ENCODE data around the gene STAG1. TPM values are rescaled to one million over a fixed set of nuclear protein-coding genes. Genes with fewer than 3 reads are reported as not detected.
"Not testable (repeated sequence)": the region's sequence is repeated elsewhere in the genome, so short reads cannot be mapped to it uniquely, and the experiment has no call there.

Gene STAG1
- total RNA-seq, 1 donor from 2014 or later, result 22.3 TPM

DNA sequence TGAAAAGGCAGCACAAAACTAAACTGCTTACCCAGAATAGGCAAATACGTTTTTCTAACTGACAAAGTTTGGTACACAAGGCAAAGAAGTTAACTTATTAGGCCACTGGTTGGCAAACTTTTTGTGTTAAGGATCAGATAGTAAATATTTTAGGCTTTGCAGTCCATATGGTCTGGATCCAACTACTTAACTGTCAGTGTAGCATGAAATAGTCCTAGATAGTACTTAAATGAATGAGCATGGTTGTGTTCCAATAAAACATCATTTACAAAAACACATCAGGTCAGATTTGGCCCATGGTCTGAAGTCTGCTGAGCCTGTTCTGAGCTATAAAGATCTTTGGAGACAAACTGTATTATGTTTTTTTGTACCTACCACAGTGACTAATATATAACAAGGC lies 365.1 kb downstream of the STAG1 start:
- ATAC-seq (no peak), DNase-seq (no peak)
- intact Hi-C loops (cut with micrococcal nuclease), result no loop called here

DNA sequence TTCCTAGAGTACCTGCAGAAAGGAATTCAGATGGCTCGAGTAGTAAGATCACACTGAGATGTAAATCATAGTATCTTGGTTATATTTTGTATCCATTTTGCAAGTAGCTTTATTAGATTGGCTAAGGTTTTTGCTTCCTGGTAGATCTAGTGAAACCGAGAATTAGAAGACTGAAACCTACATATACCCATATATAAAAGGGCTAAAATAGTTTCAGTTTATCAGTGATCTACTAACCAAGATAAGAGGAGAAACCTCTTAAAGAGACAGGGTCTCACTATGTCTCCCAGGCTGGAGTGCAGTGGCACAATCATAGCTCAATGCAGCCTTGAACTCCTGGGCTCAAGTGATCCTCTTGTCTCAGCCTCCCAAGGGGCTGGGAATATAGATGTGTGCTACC lies 366.7 kb downstream of the STAG1 start:
- ATAC-seq (no peak), DNase-seq (no peak)
- intact Hi-C loops (cut with micrococcal nuclease), result no loop called here

DNA sequence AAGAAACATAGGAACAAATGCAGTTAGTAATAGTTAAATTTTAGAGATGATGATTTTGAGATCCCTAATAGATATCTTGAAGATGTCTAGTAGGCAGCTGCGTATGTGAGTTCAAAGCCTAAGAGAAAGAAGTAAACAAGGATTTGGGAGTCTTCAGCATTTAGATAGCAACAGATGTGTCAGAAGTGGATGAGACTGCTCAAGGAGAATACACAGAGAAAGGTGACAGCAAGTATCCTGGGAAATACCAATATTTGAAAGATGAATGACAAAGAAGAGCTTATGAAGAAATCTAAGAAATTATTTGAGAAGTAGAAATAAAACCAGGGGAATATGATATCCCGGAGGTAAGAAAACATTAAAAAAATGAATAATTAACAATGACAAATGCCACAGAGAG lies 371.1 kb downstream of the STAG1 start:
- intact Hi-C loops (cut with micrococcal nuclease), result no loop called here

DNA sequence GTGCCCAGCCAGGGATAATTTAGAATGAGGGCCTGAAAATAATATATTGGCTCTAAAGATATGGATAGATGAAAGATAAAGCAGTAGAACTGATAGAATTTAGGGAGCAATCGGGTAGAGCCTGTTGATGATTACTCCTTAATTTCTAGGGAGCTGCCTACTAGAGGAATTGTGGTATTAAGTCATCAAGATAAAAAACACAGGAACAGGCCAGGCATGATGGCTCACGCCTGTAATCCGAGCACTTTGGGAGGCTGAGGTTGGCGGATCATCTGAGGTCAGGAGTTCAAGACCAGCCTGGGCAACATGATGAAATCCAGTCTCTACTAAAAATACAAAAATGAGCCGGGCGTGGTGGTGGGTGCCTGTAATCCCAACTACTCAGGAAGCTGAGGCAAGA lies 371.6 kb downstream of the STAG1 start:
- DNase-seq, result no peak
- no peak for ATAC-seq
- intact Hi-C loops (cut with micrococcal nuclease), result no loop called here

More for the DNA sequence above, 371.1 kb downstream of the STAG1 start:
- DNase-seq (no peak), ATAC-seq (no peak)

DNA sequence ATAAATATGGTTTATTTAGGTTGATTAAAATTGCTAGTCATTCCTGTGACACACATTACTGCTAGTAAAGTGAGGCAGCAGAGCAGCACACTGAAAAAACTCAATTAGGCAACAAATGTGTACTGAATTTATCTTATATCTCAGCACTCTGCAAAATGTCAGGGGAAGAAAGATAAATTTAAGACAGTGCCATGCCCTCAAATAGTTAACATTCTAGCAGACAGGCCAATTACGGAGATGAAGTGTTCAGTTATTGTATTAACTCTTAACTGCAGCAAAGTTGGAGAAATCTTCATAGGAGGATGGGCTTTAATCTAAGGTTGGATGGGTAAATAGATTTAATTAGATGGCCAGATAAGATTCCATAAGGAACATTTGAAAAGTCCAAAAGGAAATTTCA lies 374.2 kb downstream of the STAG1 start:
- intact Hi-C loops (cut with micrococcal nuclease), result no loop called here
- DNase-seq (no peak), ATAC-seq (no peak)

GRCh38 chr3:136377508-136377907 lies 374.7 kb downstream of the STAG1 start:
- intact Hi-C loops (cut with micrococcal nuclease), result no loop called here
- ATAC-seq (no peak), DNase-seq (no peak)

GRCh38 chr3:136375800-136376199 lies 376.4 kb downstream of the STAG1 start:
- intact Hi-C loops (cut with micrococcal nuclease); ATAC-seq; DNase-seq: not testable (repeated sequence)

- no peak for DNase-seq
- intact Hi-C loops (cut with micrococcal nuclease), result no loop called here
- ATAC-seq, result no peak
Observed at GRCh38 chr3:136366289-136366688, 385.9 kb downstream of the STAG1 start.

DNA sequence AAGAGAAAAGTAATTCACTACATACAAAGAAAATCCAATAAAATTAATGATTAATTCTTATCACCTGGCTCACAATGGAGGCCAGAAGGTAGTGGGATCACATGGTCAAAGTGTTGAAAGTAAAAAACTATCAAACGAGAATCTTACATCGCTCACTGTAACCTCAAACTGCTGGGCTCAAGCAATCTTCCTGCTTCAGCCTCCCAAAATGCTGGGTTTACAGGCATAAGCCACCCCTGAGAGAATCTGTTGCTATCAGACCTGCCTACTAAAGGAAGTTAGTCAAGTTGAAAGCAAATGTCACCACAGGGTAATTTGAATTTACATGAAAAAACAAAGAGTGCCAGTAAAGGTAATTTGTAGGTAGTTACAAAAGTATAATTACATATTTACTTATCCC lies 398.7 kb downstream of the STAG1 start:
- DNase-seq, result no peak
- intact Hi-C loops (cut with micrococcal nuclease), result no loop called here
- no peak for ATAC-seq

- ATAC-seq, result no peak
- intact Hi-C loops (cut with micrococcal nuclease), result no loop called here
Observed at GRCh38 chr3:136351905-136352304, 400.3 kb downstream of the STAG1 start.

DNA sequence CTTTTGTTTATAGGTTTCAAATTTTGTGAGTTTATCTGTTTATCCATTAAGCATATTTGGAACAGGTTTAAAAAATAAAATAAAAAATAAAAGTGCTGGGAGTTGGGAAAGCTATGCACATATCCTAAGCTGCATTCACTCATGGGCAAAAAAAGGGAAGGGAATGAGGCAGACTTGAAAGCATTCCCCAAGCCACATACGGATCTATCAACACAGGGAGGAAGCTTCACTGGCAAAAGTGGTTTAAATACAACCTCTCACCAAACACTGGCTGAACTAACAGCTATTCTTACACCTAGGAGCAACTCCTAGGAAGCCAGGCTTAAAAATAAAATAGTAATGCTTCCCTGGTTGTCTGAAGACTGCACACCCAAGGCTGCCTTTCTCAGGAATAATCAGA lies 400.8 kb downstream of the STAG1 start:
- ATAC-seq (peak; percentile 38), DNase-seq (no peak)
- intact Hi-C loops (cut with micrococcal nuclease), result no loop called here

More at GRCh38 chr3:136351905-136352304, 400.3 kb downstream of the STAG1 start:
- DNase-seq, result no peak

DNA sequence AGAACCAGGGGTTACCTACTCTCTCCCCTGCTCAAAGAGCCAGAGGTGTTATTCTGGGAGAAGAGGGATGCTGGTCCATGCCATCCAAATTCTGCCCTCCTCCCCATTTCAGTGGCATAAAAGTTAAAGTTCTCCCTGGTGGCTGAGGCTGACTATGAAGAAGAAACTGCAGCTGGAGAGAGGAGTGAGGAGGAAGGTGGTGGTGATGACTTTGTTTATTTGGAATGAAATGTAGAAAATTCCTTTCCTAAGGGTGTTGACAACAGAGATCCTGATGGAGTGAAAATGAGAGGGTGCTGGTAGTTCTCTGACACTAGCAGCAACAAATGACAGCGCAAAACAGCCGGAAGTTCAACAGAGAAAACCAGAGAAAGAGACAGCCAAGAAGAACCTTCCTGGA lies 401.6 kb downstream of the STAG1 start:
- ATAC-seq (peak; percentile 45), DNase-seq (no peak)
- intact Hi-C loops (cut with micrococcal nuclease), result no loop called here

DNA sequence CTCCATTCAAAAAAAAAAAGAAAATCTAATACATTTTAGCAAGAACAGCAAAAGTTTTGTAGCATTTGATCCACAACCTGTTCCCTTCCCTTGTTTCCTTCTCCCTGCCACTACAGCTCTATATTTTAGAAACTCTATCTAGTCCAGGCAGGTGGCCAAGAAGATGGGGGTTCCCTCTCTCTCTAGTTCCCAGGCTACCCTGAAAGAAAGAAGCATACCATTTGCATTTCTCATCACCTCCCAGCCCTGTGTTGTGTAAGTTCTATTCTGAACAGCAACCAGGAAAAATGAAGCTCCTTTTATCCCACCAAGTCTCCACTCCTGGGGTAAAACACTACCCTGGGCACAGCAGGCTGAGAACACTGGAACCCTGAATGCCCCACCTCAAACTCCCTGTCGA lies 402.0 kb downstream of the STAG1 start:
- peak; percentile 72 for ATAC-seq

GRCh38 chr3:136346486-136346885 lies 405.7 kb downstream of the STAG1 start:
- no peak for ATAC-seq
- intact Hi-C loops (cut with micrococcal nuclease), result no loop called here
- DNase-seq, result no peak

More for the DNA sequence above, 402.0 kb downstream of the STAG1 start:
- no peak for DNase-seq
- intact Hi-C loops (cut with micrococcal nuclease), result no loop called here

- DNase-seq, result peak; percentile 88
- intact Hi-C loops (cut with micrococcal nuclease), result no loop called here
- peak; percentile 95 for ATAC-seq
Observed at GRCh38 chr3:136343873-136344555, 408.2 kb downstream of the STAG1 start.

- intact Hi-C loops (cut with micrococcal nuclease), result no loop called here
- DNase-seq, result no peak
- ATAC-seq, result peak; percentile 13
Observed at GRCh38 chr3:136343446-136343845, 408.7 kb downstream of the STAG1 start.

DNA sequence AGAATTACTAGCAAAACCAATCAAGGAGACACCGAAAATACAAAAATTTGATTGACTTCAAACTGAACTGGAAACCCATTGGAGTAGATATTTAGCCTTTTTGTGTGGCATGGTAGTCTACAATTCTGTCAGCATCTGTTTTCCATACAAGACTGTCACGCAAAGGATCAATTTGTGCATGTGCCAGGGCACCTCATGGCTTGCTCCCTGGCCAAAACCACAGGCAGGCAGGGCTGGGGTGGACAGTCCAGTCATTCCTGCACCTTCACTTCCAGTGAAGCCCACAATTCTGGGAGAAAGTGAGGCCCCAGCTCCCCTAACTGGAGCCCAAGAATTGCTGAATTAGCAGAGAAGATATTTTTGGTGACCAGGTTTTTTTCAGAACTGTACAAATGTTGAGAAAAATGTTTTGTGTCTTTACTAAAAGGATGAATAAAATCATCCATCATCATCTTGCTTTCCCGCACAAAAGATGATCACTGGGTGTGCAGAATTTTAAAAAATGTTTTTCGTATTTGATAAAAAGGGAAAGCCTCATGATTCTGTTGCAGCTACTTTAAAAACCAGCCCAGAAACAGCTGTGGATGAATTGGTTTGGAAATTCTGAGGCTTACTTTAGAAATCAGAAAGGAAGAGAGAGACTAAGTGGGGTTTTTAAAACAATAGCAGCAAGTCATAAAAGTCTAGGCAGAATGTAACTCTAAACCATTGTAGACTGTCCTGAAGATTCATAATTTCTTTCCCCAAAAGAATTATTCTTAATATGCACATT lies 415.7 kb downstream of the STAG1 start:
- DNase-seq, result no peak
- intact Hi-C loops (cut with micrococcal nuclease), result no loop called here
- no peak for ATAC-seq

GRCh38 chr3:136334726-136335125 lies 417.5 kb downstream of the STAG1 start:
- ATAC-seq, DNase-seq: not testable (repeated sequence)
- intact Hi-C loops (cut with micrococcal nuclease), result loop anchor here (5.0 kb wide), 1 partner anchor 613 kb away; no protein-coding TSS in a partner anchor

- intact Hi-C loops (cut with micrococcal nuclease), result loop anchor here (5.0 kb wide), 1 partner anchor 613 kb away; no protein-coding TSS in a partner anchor
- no peak for ATAC-seq
- DNase-seq, result no peak
Observed at GRCh38 chr3:136334209-136334608, 418.0 kb downstream of the STAG1 start.

- intact Hi-C loops (cut with micrococcal nuclease), result loop anchor here (5.0 kb wide), 1 partner anchor 615 kb away; no protein-coding TSS in a partner anchor
- no peak for ATAC-seq
Observed at GRCh38 chr3:136332776-136333175, 419.4 kb downstream of the STAG1 start.

More at GRCh38 chr3:136332776-136333175, 419.4 kb downstream of the STAG1 start:
- DNase-seq, result no peak

Measured in left ventricle myocardium superior (tissue), 1 donor.